ENCODE results near the gene DCHS1.

Gene DCHS1

GRCh38 chr11:6613496-6613895 is 42.1 kb downstream of the DCHS1 start:
- Histone ChIP-seq H3K9me3 (no peaks in the 10 kb centered on the region), H3K27me3 (no peaks in the 10 kb centered on the region; the same call in 1 of the 2 replicates), H3K36me3 (peaks cover 60% of the 10 kb centered on the region), H3K4me3 (no peak overlapping the region), H3K27ac (no peak overlapping the region), H3K9ac (no peak overlapping the region), H4K20me1 (peaks cover 15% of the 10 kb centered on the region; the same call in 1 of the 2 replicates), H3K4me1 (peaks cover 34% of the 10 kb centered on the region), H3K4me2 (peak overlapping the region; percentile 98)
- no peak for TF ChIP-seq Cebpa-rat (IDR thresholded peaks at IDR 0.05)

GRCh38 chr11:6612213-6613041 is 43.2 kb downstream of the DCHS1 start, which contains the start of gene TAF10:
Gene TAF10 (minus strand): TSS chr11:6612216. CDS start chr11:6612189, 27 bp downstream.
- no peaks in the 10 kb centered on the region; the same call in 1 of the 2 replicates for H3K27me3 ChIP-seq
- H3K27ac ChIP-seq, result peak within 1 kb of the TSS; percentile 91
- H3K4me3 ChIP-seq, result peak within 1 kb of the TSS; percentile 92
- H3K36me3 ChIP-seq, result peaks cover 71% of the 10 kb centered on the region
- peaks cover 30% of the 10 kb centered on the region for H3K4me1 ChIP-seq
- no peaks in the 10 kb centered on the region for H3K9me3 ChIP-seq
- no peak for TF ChIP-seq Cebpa-rat (IDR thresholded peaks at IDR 0.05)
- peak within 1 kb of the TSS; percentile 98 for H3K4me2 ChIP-seq
- peak within 1 kb of the TSS; percentile 94 for H3K9ac ChIP-seq
- H4K20me1 ChIP-seq, result peaks cover 15% of the 10 kb centered on the region; the same call in 1 of the 2 replicates

GRCh38 chr11:6611963-6612212 is 43.7 kb downstream of the DCHS1 start:
- no peak for TF ChIP-seq Cebpa-rat (IDR thresholded peaks at IDR 0.05)
- no peaks in the 10 kb centered on the region; the same call in 1 of the 2 replicates for H3K27me3 ChIP-seq
- H3K4me3 ChIP-seq, result peak overlapping the region; percentile 92
- peaks cover 33% of the 10 kb centered on the region for H3K4me1 ChIP-seq
- H3K9ac ChIP-seq, result peak overlapping the region; percentile 94
- H3K4me2 ChIP-seq, result peak overlapping the region; percentile 98
- H4K20me1 ChIP-seq, result peaks cover 18% of the 10 kb centered on the region; the same call in 1 of the 2 replicates
- H3K9me3 ChIP-seq, result no peaks in the 10 kb centered on the region
- peaks cover 68% of the 10 kb centered on the region for H3K36me3 ChIP-seq
- peak overlapping the region; percentile 91 for H3K27ac ChIP-seq

- Histone ChIP-seq H3K4me2 (peak overlapping the region; percentile 98), H3K36me3 (peaks cover 63% of the 10 kb centered on the region), H3K4me3 (peak overlapping the region; percentile 92), H3K9me3 (no peaks in the 10 kb centered on the region), H3K27me3 (no peaks in the 10 kb centered on the region; the same call in 1 of the 2 replicates), H3K4me1 (peaks cover 39% of the 10 kb centered on the region), H3K27ac (peak overlapping the region; percentile 91), H4K20me1 (peaks cover 24% of the 10 kb centered on the region; the same call in 1 of the 2 replicates), H3K9ac (peak overlapping the region; percentile 94)
- no peak for TF ChIP-seq Cebpa-rat (IDR thresholded peaks at IDR 0.05)
Measured at GRCh38 chr11:6611092-6611962, 44.3 kb downstream of the DCHS1 start.

GRCh38 chr11:6610591-6610990 is 45.0 kb downstream of the DCHS1 start:
- Histone ChIP-seq H3K4me2 (peak overlapping the region; percentile 98), H3K9ac (peak overlapping the region; percentile 94), H4K20me1 (peaks cover 26% of the 10 kb centered on the region; the same call in 1 of the 2 replicates), H3K4me1 (peaks cover 46% of the 10 kb centered on the region), H3K27me3 (no peaks in the 10 kb centered on the region; the same call in 1 of the 2 replicates), H3K9me3 (no peaks in the 10 kb centered on the region), H3K4me3 (peak overlapping the region; percentile 92), H3K36me3 (peaks cover 55% of the 10 kb centered on the region), H3K27ac (peak overlapping the region; percentile 91; the same call in 1 of the 2 replicates)
- TF ChIP-seq Cebpa-rat (IDR thresholded peaks at IDR 0.05), result no peak

GRCh38 chr11:6609502-6610015 is 46.0 kb downstream of the DCHS1 start:
- Histone ChIP-seq H3K9me3 (no peaks in the 10 kb centered on the region), H3K27ac (no peak overlapping the region), H4K20me1 (peaks cover 33% of the 10 kb centered on the region; the same call in 1 of the 2 replicates), H3K4me3 (no peak overlapping the region), H3K4me2 (no peak overlapping the region), H3K27me3 (no peaks in the 10 kb centered on the region; the same call in 1 of the 2 replicates), H3K36me3 (peaks cover 45% of the 10 kb centered on the region), H3K4me1 (peaks cover 56% of the 10 kb centered on the region), H3K9ac (no peak overlapping the region)
- no peak for TF ChIP-seq Cebpa-rat (IDR thresholded peaks at IDR 0.05)

GRCh38 chr11:6608726-6609501 is 46.7 kb downstream of the DCHS1 start:
- H4K20me1 ChIP-seq, result peaks cover 33% of the 10 kb centered on the region; the same call in 1 of the 2 replicates
- H3K4me3 ChIP-seq, result no peak overlapping the region
- peaks cover 39% of the 10 kb centered on the region for H3K36me3 ChIP-seq
- H3K9ac ChIP-seq, result no peak overlapping the region
- H3K27ac ChIP-seq, result no peak overlapping the region
- H3K27me3 ChIP-seq, result no peaks in the 10 kb centered on the region; the same call in 1 of the 2 replicates
- H3K9me3 ChIP-seq, result no peaks in the 10 kb centered on the region
- H3K4me2 ChIP-seq, result no peak overlapping the region
- H3K4me1 ChIP-seq, result peaks cover 59% of the 10 kb centered on the region
- no peak for TF ChIP-seq Cebpa-rat (IDR thresholded peaks at IDR 0.05)

- Histone ChIP-seq H3K36me3 (peaks cover 38% of the 10 kb centered on the region), H3K4me2 (no peak overlapping the region)
Measured at GRCh38 chr11:6608011-6608410, 47.6 kb downstream of the DCHS1 start.

More at GRCh38 chr11:6608011-6608410, 47.6 kb downstream of the DCHS1 start:
- no peak overlapping the region for H3K4me3 ChIP-seq
- peaks cover 53% of the 10 kb centered on the region for H3K4me1 ChIP-seq
- H4K20me1 ChIP-seq, result peaks cover 33% of the 10 kb centered on the region; the same call in 1 of the 2 replicates
- TF ChIP-seq Cebpa-rat (IDR thresholded peaks at IDR 0.05), result no peak
- no peak overlapping the region for H3K9ac ChIP-seq
- no peaks in the 10 kb centered on the region for H3K9me3 ChIP-seq
- H3K27me3 ChIP-seq, result no peaks in the 10 kb centered on the region; the same call in 1 of the 2 replicates
- H3K27ac ChIP-seq, result no peak overlapping the region
